Measurements from ENCODE around the gene LRFN2. TPM values are rescaled to one million over a fixed set of nuclear protein-coding genes. Genes with fewer than 3 reads are reported as not detected.

LRFN2 gene
- total RNA-seq, 1 donor from 2014 or later, result not detected

DNA sequence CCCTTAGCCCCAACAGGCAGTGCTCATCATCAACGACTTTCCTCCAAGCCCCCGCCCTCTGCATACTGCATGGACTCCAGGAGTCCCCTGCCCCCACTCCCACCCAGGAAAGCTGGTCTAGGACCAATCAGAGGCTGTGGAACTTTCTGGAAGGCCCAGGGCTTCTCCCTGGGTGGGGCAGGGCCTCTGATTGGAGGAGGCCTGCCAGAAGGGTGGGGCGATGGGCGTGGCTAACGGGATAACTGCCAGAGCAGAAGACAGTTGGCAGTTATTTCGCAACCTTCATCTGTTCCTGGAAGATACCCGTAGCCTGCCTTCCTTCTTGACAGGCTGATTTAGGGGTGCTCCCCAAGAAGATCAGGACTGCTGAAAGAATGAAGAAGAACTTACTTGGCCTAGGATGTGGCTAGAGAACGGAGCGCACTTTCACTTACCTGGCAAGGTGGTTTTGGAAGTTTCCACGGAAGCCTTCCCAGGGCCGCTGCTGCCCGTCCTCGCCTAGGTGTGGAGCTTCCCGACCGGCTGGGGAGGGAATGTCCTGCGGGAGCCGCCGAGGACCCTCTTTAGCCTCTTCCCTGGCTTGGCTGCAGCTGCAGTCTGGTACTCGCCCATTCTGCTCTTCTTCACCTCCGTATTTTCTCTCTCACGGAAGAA lies 209.0 kb downstream of the LRFN2 start:
- Mint-ChIP-seq H3K4me1 (no peaks in the 10 kb centered on the region), H3K27ac (no peak overlapping the region), H3K36me3 (ENCODE audit: low read depth) (no peaks in the 10 kb centered on the region), H3K9me3 (no peaks in the 10 kb centered on the region), H3K27me3 (no peaks in the 10 kb centered on the region), H3K4me3 (no peak overlapping the region)
- CTCF ChIA-PET, result no interaction called here
- DNase-seq (no peak), ATAC-seq (ENCODE audit: low read depth) (no peak)
- TF ChIP-seq, protein P1, sequence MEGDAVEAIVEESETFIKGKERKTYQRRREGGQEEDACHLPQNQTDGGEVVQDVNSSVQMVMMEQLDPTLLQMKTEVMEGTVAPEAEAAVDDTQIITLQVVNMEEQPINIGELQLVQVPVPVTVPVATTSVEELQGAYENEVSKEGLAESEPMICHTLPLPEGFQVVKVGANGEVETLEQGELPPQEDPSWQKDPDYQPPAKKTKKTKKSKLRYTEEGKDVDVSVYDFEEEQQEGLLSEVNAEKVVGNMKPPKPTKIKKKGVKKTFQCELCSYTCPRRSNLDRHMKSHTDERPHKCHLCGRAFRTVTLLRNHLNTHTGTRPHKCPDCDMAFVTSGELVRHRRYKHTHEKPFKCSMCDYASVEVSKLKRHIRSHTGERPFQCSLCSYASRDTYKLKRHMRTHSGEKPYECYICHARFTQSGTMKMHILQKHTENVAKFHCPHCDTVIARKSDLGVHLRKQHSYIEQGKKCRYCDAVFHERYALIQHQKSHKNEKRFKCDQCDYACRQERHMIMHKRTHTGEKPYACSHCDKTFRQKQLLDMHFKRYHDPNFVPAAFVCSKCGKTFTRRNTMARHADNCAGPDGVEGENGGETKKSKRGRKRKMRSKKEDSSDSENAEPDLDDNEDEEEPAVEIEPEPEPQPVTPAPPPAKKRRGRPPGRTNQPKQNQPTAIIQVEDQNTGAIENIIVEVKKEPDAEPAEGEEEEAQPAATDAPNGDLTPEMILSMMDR (IDR thresholded peaks at IDR 0.05), result no peak
- POLR2A ChIA-PET, result no interaction called here
- intact Hi-C loops (cut with micrococcal nuclease), result no loop called here

DNA sequence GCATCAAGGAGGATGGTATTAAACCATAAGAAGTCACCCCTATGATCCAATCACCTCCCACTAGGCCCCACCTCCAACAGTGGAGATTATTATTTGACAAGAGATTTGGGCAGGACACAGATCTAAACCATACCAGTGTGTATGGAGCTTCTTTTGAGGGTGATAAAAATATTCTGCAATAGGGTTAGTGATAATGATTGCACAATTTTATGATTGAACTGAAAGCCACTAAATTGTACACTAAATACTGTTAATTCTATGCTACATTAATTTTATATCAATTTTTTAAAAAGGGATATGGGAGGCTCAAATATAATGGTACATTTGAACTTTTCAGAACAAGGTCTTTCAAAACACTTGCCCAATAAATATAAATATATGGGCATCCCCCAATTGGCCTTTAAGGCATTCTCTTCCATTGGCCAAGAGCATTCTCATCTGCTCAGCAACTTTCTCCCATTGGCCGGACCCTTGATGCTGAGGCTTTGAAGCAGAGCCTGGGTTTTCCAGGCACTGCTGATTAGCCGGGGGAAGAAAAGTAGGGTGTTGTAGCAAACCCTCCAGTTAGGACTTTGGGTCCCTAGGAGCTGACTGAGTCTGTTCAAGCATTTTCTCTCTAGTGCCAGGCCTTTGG lies 209.9 kb downstream of the LRFN2 start:
- no peak overlapping the region for H3K27ac Mint-ChIP-seq
- H3K4me3 Mint-ChIP-seq, result no peak overlapping the region
- intact Hi-C loops (cut with micrococcal nuclease), result no loop called here
- ChIA-PET POLR2A (no interaction called here), CTCF (no interaction called here)
- TF ChIP-seq, protein P1 (IDR thresholded peaks at IDR 0.05), result no peak
- H3K9me3 Mint-ChIP-seq, result no peaks in the 10 kb centered on the region
- H3K4me1 Mint-ChIP-seq, result no peaks in the 10 kb centered on the region
- peaks cover 2% of the 10 kb centered on the region for H3K27me3 Mint-ChIP-seq
- no peaks in the 10 kb centered on the region for H3K36me3 Mint-ChIP-seq (ENCODE audit: low read depth)
- DNase-seq (no peak), ATAC-seq (ENCODE audit: low read depth) (no peak)

DNA sequence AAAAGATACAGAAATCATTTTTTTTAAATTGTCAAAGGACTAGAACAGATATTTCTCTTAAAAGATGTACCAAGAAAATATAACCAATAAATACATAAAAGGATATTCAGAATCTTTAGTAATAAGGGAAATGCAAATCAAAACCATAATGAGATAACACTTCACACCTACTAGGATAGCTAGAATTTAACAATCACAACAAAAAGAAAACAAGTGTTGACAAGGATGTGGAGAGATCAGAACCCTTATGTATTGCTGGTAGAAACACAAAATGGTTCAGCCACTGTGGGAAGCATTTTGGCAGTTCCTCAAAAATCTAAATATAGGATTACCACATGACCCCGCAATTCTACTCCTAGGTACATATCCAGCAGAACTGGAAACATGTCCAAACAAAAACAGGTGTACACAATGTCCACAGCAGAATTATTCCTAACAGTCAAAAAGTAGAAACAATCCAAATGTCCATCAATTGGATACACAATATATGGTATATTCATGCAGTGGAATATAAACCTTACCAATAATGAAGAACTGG lies 211.0 kb downstream of the LRFN2 start:
- Mint-ChIP-seq H3K4me3 (no peak overlapping the region), H3K27ac (no peak overlapping the region), H3K4me1 (no peaks in the 10 kb centered on the region), H3K36me3 (ENCODE audit: low read depth) (no peaks in the 10 kb centered on the region), H3K9me3 (no peaks in the 10 kb centered on the region), H3K27me3 (peaks cover 2% of the 10 kb centered on the region)
- POLR2A ChIA-PET, result no interaction called here
- DNase-seq (no peak), ATAC-seq (ENCODE audit: low read depth) (no peak)
- intact Hi-C loops (cut with micrococcal nuclease), result no loop called here
- CTCF ChIA-PET, result no interaction called here
- TF ChIP-seq, protein P1 (IDR thresholded peaks at IDR 0.05), result no peak

DNA sequence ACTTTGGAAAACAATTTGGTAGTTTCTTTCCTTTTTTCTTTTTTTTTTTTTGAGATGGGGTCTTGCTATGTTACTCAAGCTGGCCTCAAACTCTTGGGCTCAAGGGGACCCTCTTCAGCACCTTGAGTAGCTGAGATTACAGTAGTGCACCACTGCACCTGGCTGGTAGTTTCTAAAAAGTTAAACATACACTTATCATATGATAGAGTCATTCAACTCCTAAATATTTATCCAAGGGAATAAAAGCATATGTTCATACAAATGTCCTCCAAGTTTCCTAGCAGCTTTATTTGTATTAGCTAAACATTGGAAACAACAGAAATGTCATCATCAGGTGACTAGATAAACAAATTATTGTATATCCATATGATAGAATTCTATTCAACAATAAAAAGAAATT lies 213.9 kb downstream of the LRFN2 start:
- CTCF ChIA-PET, result no interaction called here

DNA sequence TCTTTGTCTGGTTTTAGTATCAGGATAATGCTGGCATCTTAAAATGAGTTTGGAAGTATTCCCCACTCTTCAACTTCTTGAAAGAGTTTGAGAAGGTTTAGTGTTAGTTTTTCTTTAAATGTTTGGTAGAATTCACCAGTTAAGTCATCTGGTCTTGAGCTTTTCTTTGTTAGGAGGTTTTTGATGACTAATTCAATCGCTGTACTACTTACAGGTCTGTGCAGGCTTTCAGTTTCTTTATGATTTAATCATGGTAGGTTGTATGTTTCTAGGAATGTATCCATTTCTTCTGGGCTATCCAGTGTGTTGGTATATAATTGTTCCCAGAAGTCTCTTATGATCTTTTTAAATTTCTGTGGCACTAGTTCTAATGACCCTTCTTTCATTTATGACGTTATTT lies 215.5 kb downstream of the LRFN2 start:
- Mint-ChIP-seq H3K4me1 (no peaks in the 10 kb centered on the region), H3K27me3 (peaks cover 2% of the 10 kb centered on the region), H3K4me3 (no peak overlapping the region), H3K9me3 (peaks cover 2% of the 10 kb centered on the region), H3K36me3 (ENCODE audit: low read depth) (no peaks in the 10 kb centered on the region), H3K27ac (no peak overlapping the region)
- ChIA-PET CTCF (no interaction called here), POLR2A (no interaction called here)
- no peak for DNase-seq
- intact Hi-C loops (cut with micrococcal nuclease), result no loop called here
- TF ChIP-seq, protein P1 (IDR thresholded peaks at IDR 0.05), result no peak
- no peak for ATAC-seq (ENCODE audit: low read depth)

More for the DNA sequence above, 213.9 kb downstream of the LRFN2 start:
- H3K27ac Mint-ChIP-seq, result no peak overlapping the region
- DNase-seq (no peak), ATAC-seq (ENCODE audit: low read depth) (no peak)
- no peaks in the 10 kb centered on the region for H3K9me3 Mint-ChIP-seq
- TF ChIP-seq, protein P1 (IDR thresholded peaks at IDR 0.05), result no peak
- intact Hi-C loops (cut with micrococcal nuclease), result no loop called here
- H3K27me3 Mint-ChIP-seq, result peaks cover 2% of the 10 kb centered on the region
- no peaks in the 10 kb centered on the region for H3K4me1 Mint-ChIP-seq
- H3K36me3 Mint-ChIP-seq (ENCODE audit: low read depth), result no peaks in the 10 kb centered on the region
- no peak overlapping the region for H3K4me3 Mint-ChIP-seq
- POLR2A ChIA-PET, result no interaction called here

Measured in activated B cell treated with CpG ODN at 0.5 μM for 24 hours (primary cell).